GM12878 (cell line): Measurements from ENCODE around the gene STAT5B. TPM values are rescaled to one million over a fixed set of nuclear protein-coding genes. Genes with fewer than 3 reads are reported as not detected.
"Not testable (repeated sequence)": the region's sequence is repeated elsewhere in the genome, so short reads cannot be mapped to it uniquely, and the experiment has no call there.

Source experiments
- ATAC-seq: fragments of 200-7000 bp; cut with Tn5 transposase; 3 replicates; pipeline ENCODE4 v1.9.1; 2020; ENCODE audit warnings: mild to moderate bottlenecking, moderate library complexity
- BruUV-seq: library from RNA; stranded (reverse); fragments of 400-500 nt; replicated peaks from 2 replicates; lab custom pipeline; 2021; lab: Mats Ljungman, UMichigan
- CTCF ChIA-PET: fragments of 300-600 bp; sonication (Branson Sonifier 250); formaldehyde crosslinking; extraction: SDS; loops from one replicate; lab custom pipeline; 2021; ENCODE audit warnings: inconsistent platforms; lab: Yijun Ruan, JAX
- POLR2A ChIA-PET: fragments of 350-600 bp; formaldehyde crosslinking; extraction: SDS; loops from one replicate; lab custom pipeline; 2021; ENCODE audit warnings: inconsistent platforms; lab: Charles Lee
- RAD21 ChIA-PET: fragments of 300-600 bp; sonication (Branson Sonifier 250); formaldehyde crosslinking; loops from one replicate; lab custom pipeline; 2023; ENCODE audit warnings: antibody characterized with exemption; ENCODE audit not compliant: unreplicated experiment; lab: Charles Lee
- SMC1A ChIA-PET: fragments of 300-600 bp; sonication (Branson Sonifier 250); formaldehyde crosslinking; loops from one replicate; lab custom pipeline; 2023; ENCODE audit not compliant: unreplicated experiment, uncharacterized antibody; lab: Charles Lee
- DNase-seq: peaks from one replicate; pipeline ENCODE4 v3.0.0-alpha.2; 2011; ENCODE audit warnings: low read depth, low spot score
- FAIRE-seq: peaks from 3 replicates; lab custom pipeline; 2011; peaks lifted over from hg19 to GRCh38; lab: Jason Lieb, UNC
- H2AFZ ChIP-seq: 2 replicates; pipeline ENCODE4 v1.6.0; 2011; ENCODE audit warnings: low read depth, low read length, control low read depth; ENCODE audit not compliant: control insufficient read depth
- H3K27ac ChIP-seq: 2 replicates; pipeline ENCODE4 v1.5.1; 2011; ENCODE audit warnings: control low read depth; ENCODE audit not compliant: control insufficient read depth, insufficient read depth
- H3K27me3 ChIP-seq, 2 experiments: replicated peaks in 1 of 2; 2 replicates each; pipeline versions ENCODE4 v1.6.0 to v1.6.1; 2011; ENCODE audit warnings: low read length in 1 of 2; ENCODE audit not compliant: control insufficient read depth in 2 of 2, insufficient read depth in 2 of 2
- H3K36me3 ChIP-seq, 2 experiments: 2 replicates each; pipeline ENCODE4 v1.5.1; 2011; ENCODE audit warnings: low read length in 1 of 2; ENCODE audit not compliant: control insufficient read depth in 2 of 2, insufficient read depth in 2 of 2
- H3K4me1 ChIP-seq: 2 replicates; pipeline ENCODE4 v1.6.1; 2011; ENCODE audit warnings: mild to moderate bottlenecking, low read length, moderate library complexity, mixed read lengths; ENCODE audit not compliant: control insufficient read depth, insufficient read depth
- H3K4me2 ChIP-seq: 2 replicates; pipeline ENCODE4 v1.6.0; 2011; ENCODE audit warnings: control low read depth; ENCODE audit not compliant: control insufficient read depth, insufficient read depth
- H3K4me3 ChIP-seq: fragments of 200-600 bp; sonication (generic); 2 replicates; pipeline ENCODE4 v1.5.1; 2016
- H3K79me2 ChIP-seq: 2 replicates; pipeline ENCODE4 v1.6.0; 2011; ENCODE audit warnings: low read length; ENCODE audit not compliant: control insufficient read depth, insufficient read depth
- H3K9ac ChIP-seq: 2 replicates; pipeline ENCODE4 v1.8.0; 2011; ENCODE audit warnings: low read length, control low read depth, mixed read lengths; ENCODE audit not compliant: control insufficient read depth, insufficient read depth
- H3K9me3 ChIP-seq: replicated peaks from 3 replicates; pipeline ENCODE4 v1.5.1; 2011; ENCODE audit warnings: mild to moderate bottlenecking, low read length; ENCODE audit not compliant: control insufficient read depth, insufficient read depth
- H4K20me1 ChIP-seq: 2 replicates; pipeline ENCODE4 v1.6.0; 2011; ENCODE audit not compliant: control insufficient read depth, insufficient read depth
- ASH2L ChIP-seq: fragments of 300-600, 200-600 bp; sonication (generic); IDR thresholded peaks from 2 replicates; pipeline ENCODE4 v1.6.1; 2017; ENCODE audit warnings: low read depth, mild to moderate bottlenecking, borderline replicate concordance
- E2F4 ChIP-seq: IDR thresholded peaks from 2 replicates; pipeline ENCODE4 v1.6.1; 2012; ENCODE audit warnings: low read depth, low read length, improper control_type of control experiment
- E4F1 ChIP-seq: fragments of 450-650 bp; IDR thresholded peaks from 2 replicates; pipeline ENCODE4 v1.6.1; 2018; ENCODE audit warnings: borderline replicate concordance, mild to moderate bottlenecking; ENCODE audit not compliant: partially characterized antibody
- FOS ChIP-seq: IDR thresholded peaks from 3 replicates; pipeline ENCODE4 v1.6.1; 2011; ENCODE audit warnings: borderline replicate concordance; ENCODE audit not compliant: insufficient read length; ENCODE audit errors: extremely low read depth
- IKZF1 ChIP-seq: fragments of 450-650 bp; conservative IDR thresholded peaks from 2 replicates; pipeline ENCODE4 v1.6.1; 2017; ENCODE audit warnings: antibody characterized with exemption, mild to moderate bottlenecking
- MLLT1 ChIP-seq: fragments of 450-650 bp; IDR thresholded peaks from 2 replicates; pipeline ENCODE4 v1.6.1; 2016; ENCODE audit warnings: mild to moderate bottlenecking
- PAX8 ChIP-seq: fragments of 450-650 bp; IDR thresholded peaks from 2 replicates; pipeline ENCODE4 v1.6.1; 2017; ENCODE audit warnings: mild to moderate bottlenecking, moderate library complexity
- POLR2AphosphoS2 ChIP-seq: IDR thresholded peaks from 2 replicates; pipeline ENCODE4 v1.6.1; 2011; ENCODE audit warnings: low read depth, mild to moderate bottlenecking, low read length, improper control_type of control experiment, moderate library complexity
- POLR2AphosphoS5 ChIP-seq: IDR thresholded peaks from 2 replicates; pipeline ENCODE4 v1.6.1; 2011; ENCODE audit warnings: mild to moderate bottlenecking, low read length, inconsistent platforms
- SIN3A ChIP-seq: IDR thresholded peaks from 2 replicates; pipeline ENCODE4 v1.6.1; 2012; ENCODE audit warnings: low read depth, low read length, improper control_type of control experiment
- STAT1 ChIP-seq: fragments of 450-650 bp; conservative IDR thresholded peaks from 2 replicates; pipeline ENCODE4 v1.6.1; 2014; ENCODE audit warnings: antibody characterized with exemption, mild to moderate bottlenecking
- TCF7 ChIP-seq: IDR thresholded peaks from 2 replicates; pipeline ENCODE4 v1.6.1; 2014; ENCODE audit warnings: antibody characterized with exemption, borderline replicate concordance
- USF2 ChIP-seq: IDR thresholded peaks from 2 replicates; pipeline ENCODE4 v1.6.1; 2011; ENCODE audit warnings: low read depth, low read length, improper control_type of control experiment, borderline replicate concordance
- ZNF592 ChIP-seq: fragments of 450-650 bp; IDR thresholded peaks from 2 replicates; pipeline ENCODE4 v1.6.1; 2017; ENCODE audit warnings: mild to moderate bottlenecking, moderate library complexity
- WGBS: methylation state at CpG from one replicate; pipeline ENCODE4 v1.1.6; 2016; ENCODE audit warnings: low lambda C conversion rate; ENCODE audit not compliant: insufficient replicate concordance, insufficient coverage; ENCODE audit errors: missing lambda C conversion rate; 5-methylcytosine and 5-hydroxymethylcytosine counted together
- in situ Hi-C: fragments of 300-500 bp; cut with MboI; formaldehyde crosslinking; loops from 9 replicates; pipeline ENCODE4 v1.14.3; 2018; ENCODE audit warnings: mixed read lengths
- intact Hi-C: fragments of 100-400 bp; cut with micrococcal nuclease; formaldehyde crosslinking; loops from one replicate; pipeline ENCODE4 v1.14.2; 2022; ENCODE audit not compliant: unreplicated experiment
- polyA plus RNA-seq, 11 experiments: library from polyadenylated mRNA; depleted of rRNA in 4 of 11; unstranded in 6 of 11; stranded (reverse) in 5 of 11; fragments of >200 nt; fragmentation: Nextera tagmentation in 4 of 11; fragmentation: Illumina TruSeq in 1 of 11; extraction: Ambion mirVana in 4 of 11; extraction: Trizol in 1 of 11; gene quantifications; 1 replicate in 1 of 11; 2 replicates in 10 of 11; pipeline versions ENCODE4 v1.2.1 to v1.2.3, GENCODE V29; 2011 to 2016; ENCODE audit warnings: inconsistent platforms in 2 of 11, missing spikeins in 2 of 11, low read depth in 1 of 11
- total RNA-seq, 4 experiments: library from RNA; depleted of rRNA in 3 of 4; stranded (reverse); fragments of >200 nt in 3 of 4; fragmentation: Illumina TruSeq in 1 of 4; extraction: Trizol in 1 of 4; gene quantifications; 2 replicates each; pipeline versions ENCODE4 v1.2.1 to v1.2.3, GENCODE V29; 2013 to 2021

STAT5B gene
- total and polyA plus RNA-seq, 10 of the 15 experiments (the other 5 are each of a cell fraction or from before 2014, with no cell fraction given): 11.0 to 69.6 (median 46.7) TPM

- TF ChIP-seq E2F4 (no peak), TCF7 (no peak), FOS (no peak), IKZF1 (no peak), ASH2L (no peak), POLR2AphosphoS2 (no peak), USF2 (no peak), PAX8 (no peak), SIN3A (no peak), POLR2AphosphoS5 (no peak), E4F1 (no peak), MLLT1 (no peak), ZNF592 (no peak), STAT1 (no peak)
These were observed 63.8 kb downstream of the STAT5B start (continued) for GRCh38 chr17:42212382-42212781.

GRCh38 chr17:42211921-42212341, 64.3 kb downstream of the STAT5B start:
- not testable (repeated sequence) for FAIRE-seq

More at GRCh38 chr17:42211921-42212341, 64.3 kb downstream of the STAT5B start:
- intact Hi-C loops, H3K4me1 ChIP-seq, H4K20me1 ChIP-seq, H3K9ac ChIP-seq, H3K79me2 ChIP-seq, H3K4me2 ChIP-seq, DNase-seq, BruUV-seq, H2AFZ ChIP-seq, H3K27me3 ChIP-seq, H3K9me3 ChIP-seq, H3K4me3 ChIP-seq, ATAC-seq, in situ Hi-C loops, H3K27ac ChIP-seq, SMC1A ChIA-PET, RAD21 ChIA-PET: not testable (repeated sequence)
- H3K36me3 ChIP-seq: peaks cover 1 to 24% of the 10 kb centered on the region in 2 experiments; a peak in 2 of 4 replicates
- 76% methylated on average over 5 of the region's 9 CpGs for WGBS
- POLR2A ChIA-PET: interaction anchor here (0.6 kb wide), 1 partner anchor 20 kb away, joined by 3 read pairs; no protein-coding TSS in a partner anchor
- CTCF ChIA-PET: interaction anchor here (2.1 kb wide), 1 partner anchor 10 kb away, joined by 11 read pairs; no protein-coding TSS in a partner anchor
